ENCODE measurements around the gene MOB3B.

DNA sequence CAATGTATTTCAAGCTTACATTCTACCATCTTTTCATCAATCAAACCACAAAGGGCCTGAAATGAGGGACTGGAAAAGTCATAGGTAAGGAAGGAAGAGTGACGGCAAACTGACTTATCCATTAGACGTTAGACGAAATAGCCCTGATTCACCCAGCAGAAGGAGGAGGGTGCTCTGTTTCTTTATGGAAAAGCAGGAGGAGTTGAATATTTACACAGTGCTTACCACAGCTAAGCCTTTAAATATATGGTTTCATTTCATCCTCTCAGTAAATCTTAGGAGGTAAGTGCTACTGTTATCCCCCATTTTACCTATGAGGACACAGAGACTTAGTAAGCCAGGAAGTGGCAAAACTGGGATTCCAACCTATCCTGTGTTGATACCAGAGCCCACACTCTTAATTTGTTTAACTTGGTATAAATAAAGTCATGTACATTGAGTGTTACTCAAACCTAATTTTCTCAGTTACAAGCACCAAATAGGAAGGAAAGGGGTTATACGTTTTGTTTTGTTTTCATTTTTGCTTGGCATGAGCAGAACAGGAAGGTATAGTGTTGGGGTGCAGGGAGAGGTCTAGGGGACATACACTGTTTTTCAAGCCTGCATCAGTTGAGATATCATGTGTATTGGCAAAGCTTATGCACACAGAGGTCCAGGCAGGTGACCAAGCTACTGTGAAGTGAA is 103.6 kb downstream of the MOB3B start:
- TF ChIP-seq POLR2A (IDR thresholded peaks at IDR 0.05): no peak
- TF ChIP-seq, protein P1, sequence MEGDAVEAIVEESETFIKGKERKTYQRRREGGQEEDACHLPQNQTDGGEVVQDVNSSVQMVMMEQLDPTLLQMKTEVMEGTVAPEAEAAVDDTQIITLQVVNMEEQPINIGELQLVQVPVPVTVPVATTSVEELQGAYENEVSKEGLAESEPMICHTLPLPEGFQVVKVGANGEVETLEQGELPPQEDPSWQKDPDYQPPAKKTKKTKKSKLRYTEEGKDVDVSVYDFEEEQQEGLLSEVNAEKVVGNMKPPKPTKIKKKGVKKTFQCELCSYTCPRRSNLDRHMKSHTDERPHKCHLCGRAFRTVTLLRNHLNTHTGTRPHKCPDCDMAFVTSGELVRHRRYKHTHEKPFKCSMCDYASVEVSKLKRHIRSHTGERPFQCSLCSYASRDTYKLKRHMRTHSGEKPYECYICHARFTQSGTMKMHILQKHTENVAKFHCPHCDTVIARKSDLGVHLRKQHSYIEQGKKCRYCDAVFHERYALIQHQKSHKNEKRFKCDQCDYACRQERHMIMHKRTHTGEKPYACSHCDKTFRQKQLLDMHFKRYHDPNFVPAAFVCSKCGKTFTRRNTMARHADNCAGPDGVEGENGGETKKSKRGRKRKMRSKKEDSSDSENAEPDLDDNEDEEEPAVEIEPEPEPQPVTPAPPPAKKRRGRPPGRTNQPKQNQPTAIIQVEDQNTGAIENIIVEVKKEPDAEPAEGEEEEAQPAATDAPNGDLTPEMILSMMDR (IDR thresholded peaks at IDR 0.05): no peak
